ENCODE measurements around the gene NPTX1. TPM values are rescaled to one million over a fixed set of nuclear protein-coding genes. Genes with fewer than 3 reads are reported as not detected.

NPTX1 gene
- total and polyA plus RNA-seq, 9 of the 15 experiments (the other 6 are each of a cell fraction or from before 2014, with no cell fraction given): 0.04 TPM; not detected in 8

DNA sequence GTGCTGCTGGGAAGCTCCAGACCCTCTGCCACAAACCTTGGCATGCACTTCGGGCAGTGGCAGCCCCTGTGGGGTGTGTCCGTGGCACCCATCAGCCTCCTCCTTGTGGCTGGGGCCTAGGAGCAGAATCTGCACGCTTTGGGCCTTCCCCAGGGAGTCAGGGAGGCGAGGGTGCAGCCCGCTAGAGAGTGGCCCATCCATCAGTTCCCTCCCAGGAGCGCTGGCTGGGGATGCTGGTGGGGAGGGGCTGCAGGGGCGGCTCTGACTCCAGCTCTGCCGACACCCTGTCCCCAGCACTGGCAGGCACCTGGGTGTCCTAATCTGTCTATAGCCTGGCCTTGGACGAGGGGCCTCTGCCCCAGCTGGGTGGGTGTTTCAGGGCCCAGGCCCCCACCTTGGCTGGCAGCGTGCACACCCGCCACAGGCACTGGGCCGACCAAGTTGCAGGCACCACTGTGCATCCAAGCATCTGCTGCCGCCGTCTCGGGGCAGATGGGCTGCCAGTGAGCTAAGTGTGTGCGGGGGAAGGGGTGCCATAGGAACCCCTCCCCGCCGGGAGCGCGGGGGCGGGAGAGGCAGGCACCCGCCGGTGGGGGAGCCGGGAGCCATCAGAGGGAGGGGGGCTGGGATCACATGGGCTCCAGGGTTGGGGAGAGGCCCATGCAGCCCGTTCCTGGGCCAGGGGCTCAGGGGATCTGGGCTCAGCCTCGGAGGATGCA, 31.2 kb downstream of the NPTX1 start:
- no peaks in the 10 kb centered on the region for H3K36me3 ChIP-seq (ENCODE audit: control insufficient read depth, insufficient read depth, low read length)
- ATAC-seq (no peak), FAIRE-seq (no peak), DNase-seq (ENCODE audit: extremely low read depth in 1 of 4, low spot score in 3 of 4) (no peak)
- 3% methylated on average over 15 of the region's 26 CpGs for WGBS (ENCODE audit: insufficient coverage, low coverage, missing lambda C conversion rate)
- H3K9me3 ChIP-seq (replicated peaks; ENCODE audit: control insufficient read depth, insufficient read depth, low read depth, low read length): no peaks in the 10 kb centered on the region
- in situ Hi-C loops (cut with MboI): no loop called here
- no peak overlapping the region for H3K4me3 ChIP-seq
- no peak overlapping the region for H3K4me2 ChIP-seq (ENCODE audit: insufficient read depth, low read length)
- H4K20me1 ChIP-seq (replicated peaks; ENCODE audit: control insufficient read depth, insufficient read depth, low read length): peaks cover 8% of the 10 kb centered on the region
- H2AFZ ChIP-seq (ENCODE audit: low read depth, low read length): no peak overlapping the region
- H3K9me1 ChIP-seq (ENCODE audit: control insufficient read depth, insufficient read depth, low read length): no peaks in the 10 kb centered on the region
- BruUV-seq (replicated peaks): no TSS peak
- ChIA-PET CTCF (ENCODE audit: low intra/inter-chr PET ratio) (no interaction called here), POLR2A (no interaction called here)
- peaks cover 0 to 36% of the 10 kb centered on the region in 2 experiments; a peak in 2 of 5 replicates for H3K4me1 ChIP-seq (replicated peaks in 1 of 2; ENCODE audit: control insufficient read depth in 2 of 2, insufficient read depth in 2 of 2, low read length in 2 of 2)
- peak overlapping the region in 1 of 2 experiments; percentile 9; a peak in 1 of 4 replicates for H3K9ac ChIP-seq (ENCODE audit: insufficient read depth in 1 of 2, low read depth in 2 of 2, low read length in 2 of 2)
- peak; percentile 38; the same call in 1 of the 2 replicates for TF ChIP-seq EGR1 (conservative IDR thresholded peaks at IDR 0.05)
- TF ChIP-seq, protein P1, sequence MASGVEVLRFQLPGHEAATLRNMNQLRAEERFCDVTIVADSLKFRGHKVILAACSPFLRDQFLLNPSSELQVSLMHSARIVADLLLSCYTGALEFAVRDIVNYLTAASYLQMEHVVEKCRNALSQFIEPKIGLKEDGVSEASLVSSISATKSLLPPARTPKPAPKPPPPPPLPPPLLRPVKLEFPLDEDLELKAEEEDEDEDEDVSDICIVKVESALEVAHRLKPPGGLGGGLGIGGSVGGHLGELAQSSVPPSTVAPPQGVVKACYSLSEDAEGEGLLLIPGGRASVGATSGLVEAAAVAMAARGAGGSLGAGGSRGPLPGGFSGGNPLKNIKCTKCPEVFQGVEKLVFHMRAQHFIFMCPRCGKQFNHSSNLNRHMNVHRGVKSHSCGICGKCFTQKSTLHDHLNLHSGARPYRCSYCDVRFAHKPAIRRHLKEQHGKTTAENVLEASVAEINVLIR (CRISPR knock-in tag; IDR thresholded peaks at IDR 0.05): no peak
- H3K27ac ChIP-seq (ENCODE audit: extremely low read depth, low read depth, low read length): no peak overlapping the region
- H3K27me3 ChIP-seq (ENCODE audit: control insufficient read depth in 2 of 2, insufficient read depth in 2 of 2, low read length in 2 of 2): peaks cover 2 to 60% of the 10 kb centered on the region in 2 experiments; a peak in 2 of 5 replicates
- intact Hi-C loops (cut with micrococcal nuclease): no loop called here
- no peaks in the 10 kb centered on the region for H3K79me2 ChIP-seq (ENCODE audit: control insufficient read depth, insufficient read depth, low read length)

DNA sequence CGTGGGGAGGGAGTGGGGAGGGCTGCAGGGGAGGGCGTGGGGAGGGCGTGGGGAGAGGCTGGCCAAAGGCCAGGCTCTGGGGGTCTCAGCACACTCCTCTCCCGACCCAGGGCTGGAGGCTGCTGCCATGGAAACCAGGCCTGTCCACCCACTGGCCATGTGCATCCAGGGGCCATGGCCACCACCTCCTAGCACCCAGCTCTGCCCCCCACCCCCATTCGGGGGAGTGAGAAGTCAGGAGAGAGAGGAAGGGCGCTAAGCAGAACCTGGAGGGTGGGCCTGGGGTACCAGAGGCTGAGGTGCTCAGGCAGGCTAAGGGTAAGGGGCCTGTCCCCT, 31.8 kb downstream of the NPTX1 start:
- Histone ChIP-seq H3K9me1 (ENCODE audit: control insufficient read depth, insufficient read depth, low read length) (no peaks in the 10 kb centered on the region), H3K4me1 (replicated peaks in 1 of 2; ENCODE audit: control insufficient read depth in 2 of 2, insufficient read depth in 2 of 2, low read length in 2 of 2) (peaks cover 0 to 35% of the 10 kb centered on the region in 2 experiments; a peak in 2 of 5 replicates), H3K4me2 (ENCODE audit: insufficient read depth, low read length) (no peak overlapping the region), H3K27me3 (ENCODE audit: control insufficient read depth in 2 of 2, insufficient read depth in 2 of 2, low read length in 2 of 2) (peaks cover 4 to 60% of the 10 kb centered on the region in 2 experiments; a peak in 3 of 5 replicates), H3K36me3 (ENCODE audit: control insufficient read depth, insufficient read depth, low read length) (no peaks in the 10 kb centered on the region), H3K9ac (ENCODE audit: insufficient read depth in 1 of 2, low read depth in 2 of 2, low read length in 2 of 2) (no peak overlapping the region), H3K9me3 (replicated peaks; ENCODE audit: control insufficient read depth, insufficient read depth, low read depth, low read length) (no peaks in the 10 kb centered on the region), H4K20me1 (replicated peaks; ENCODE audit: control insufficient read depth, insufficient read depth, low read length) (peaks cover 8% of the 10 kb centered on the region), H3K27ac (ENCODE audit: extremely low read depth, low read depth, low read length) (no peak overlapping the region), H3K4me3 (no peak overlapping the region), H2AFZ (ENCODE audit: low read depth, low read length) (no peak overlapping the region), H3K79me2 (ENCODE audit: control insufficient read depth, insufficient read depth, low read length) (no peaks in the 10 kb centered on the region)
- in situ Hi-C loops (cut with MboI) (no loop called here), intact Hi-C loops (cut with micrococcal nuclease) (no loop called here)
- no TSS peak for BruUV-seq (replicated peaks)
- FAIRE-seq: no peak
- WGBS (ENCODE audit: insufficient coverage, low coverage, missing lambda C conversion rate): 0% methylated on average over 1 of the region's 6 CpGs
- DNase-seq (ENCODE audit: extremely low read depth in 1 of 4, low spot score in 3 of 4): no peak
- no peak for ATAC-seq
- ChIA-PET POLR2A (no interaction called here), CTCF (ENCODE audit: low intra/inter-chr PET ratio) (no interaction called here)
- TF ChIP-seq SRSF1 (IDR thresholded peaks at IDR 0.05; ENCODE audit: low read depth, low read length): no peak
- TF ChIP-seq, protein P2, sequence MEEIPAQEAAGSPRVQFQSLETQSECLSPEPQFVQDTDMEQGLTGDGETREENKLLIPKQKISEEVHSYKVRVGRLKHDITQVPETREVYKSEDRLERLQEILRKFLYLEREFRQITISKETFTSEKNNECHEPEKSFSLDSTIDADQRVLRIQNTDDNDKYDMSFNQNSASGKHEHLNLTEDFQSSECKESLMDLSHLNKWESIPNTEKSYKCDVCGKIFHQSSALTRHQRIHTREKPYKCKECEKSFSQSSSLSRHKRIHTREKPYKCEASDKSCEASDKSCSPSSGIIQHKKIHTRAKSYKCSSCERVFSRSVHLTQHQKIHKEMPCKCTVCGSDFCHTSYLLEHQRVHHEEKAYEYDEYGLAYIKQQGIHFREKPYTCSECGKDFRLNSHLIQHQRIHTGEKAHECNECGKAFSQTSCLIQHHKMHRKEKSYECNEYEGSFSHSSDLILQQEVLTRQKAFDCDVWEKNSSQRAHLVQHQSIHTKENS (CRISPR knock-in tag; IDR thresholded peaks at IDR 0.05): no peak
- no peak for TF ChIP-seq ARHGAP35 (IDR thresholded peaks at IDR 0.05; ENCODE audit: partially characterized antibody)
- no peak for TF ChIP-seq SMARCE1 (IDR thresholded peaks at IDR 0.05)
